Stimulated activated CD4-positive, alpha-beta T cell treated with anti-CD3 and anti-CD28 coated beads, TNF-alpha, amount 100 ng/mL, for 1 hour (primary cell): ENCODE measurements around the gene TTC39A.

Experiments
- DNase-seq, 3 donors: peaks; one replicate each; pipeline ENCODE4 v3.0.0-alpha.2; 2020; ENCODE audit warnings: low read depth in 3 of 3, low spot score in 1 of 3

Gene TTC39A

DNA sequence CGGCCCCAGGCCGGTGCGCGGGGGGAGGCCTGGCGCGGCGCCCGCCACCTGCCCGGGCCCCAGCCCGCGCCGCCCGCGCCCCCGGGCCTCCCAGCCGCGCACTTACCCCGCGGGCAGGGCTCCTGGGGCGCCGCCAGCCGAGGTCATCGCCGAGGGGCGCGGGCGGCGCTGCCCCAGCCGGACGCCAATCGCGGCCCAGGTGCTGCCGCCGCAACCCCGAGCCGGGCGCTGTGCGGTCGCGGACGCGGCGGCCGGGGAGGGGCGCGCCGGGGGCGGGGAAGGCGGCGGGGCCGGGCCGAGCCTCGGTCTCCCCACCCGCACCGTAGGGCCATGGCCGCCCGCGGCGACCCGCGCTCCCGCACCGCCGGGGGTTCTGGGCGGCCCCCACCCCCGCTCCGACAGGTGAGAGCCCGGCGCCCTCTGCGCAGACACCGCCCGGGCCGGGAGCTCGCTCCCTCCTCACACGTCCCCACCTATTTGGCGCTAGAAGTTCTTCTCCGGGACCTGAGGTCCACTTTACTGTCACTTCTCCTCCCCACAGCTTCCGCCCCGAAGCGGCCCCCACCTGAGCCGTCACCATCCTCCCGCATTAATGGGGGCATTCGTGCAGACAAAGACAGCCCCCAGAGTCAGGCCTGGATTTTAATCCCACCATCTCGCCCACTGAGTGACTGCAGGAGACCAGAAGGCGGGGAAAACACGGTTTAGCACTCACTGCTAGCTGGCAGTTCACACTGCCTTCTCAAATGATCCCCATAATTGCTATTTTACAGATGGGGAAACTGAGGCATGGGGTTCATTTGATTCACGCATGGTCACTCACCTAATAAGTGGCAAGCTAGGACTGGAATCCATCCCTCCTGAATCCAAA lies at the start of gene TTC39A:
TSS of gene TTC39A (minus strand) at position 232 of the 871 bp plus-strand sequence. CDS start at position 147, 85 bp downstream.
- no peak for DNase-seq

DNA sequence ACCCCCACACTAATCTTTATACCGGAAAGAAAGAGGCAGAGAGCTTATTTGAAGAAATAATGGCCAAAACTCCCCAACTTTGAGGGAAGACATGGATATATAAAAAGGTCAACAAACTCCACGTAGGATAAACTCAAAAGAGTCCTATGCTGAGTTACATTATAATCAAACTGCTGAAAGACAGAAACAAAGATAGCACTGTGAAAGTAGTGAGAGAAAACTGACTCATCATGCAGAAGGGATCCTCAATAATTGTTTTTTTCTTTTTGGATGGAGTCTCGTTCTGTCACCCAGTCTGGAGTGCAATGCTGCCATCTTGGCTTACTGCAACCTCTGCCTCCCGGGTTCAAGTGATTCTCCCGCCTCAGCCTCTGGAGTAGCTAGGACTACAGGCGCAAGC lies 48.5 kb upstream of the TTC39A start:
- DNase-seq = no peak

DNA sequence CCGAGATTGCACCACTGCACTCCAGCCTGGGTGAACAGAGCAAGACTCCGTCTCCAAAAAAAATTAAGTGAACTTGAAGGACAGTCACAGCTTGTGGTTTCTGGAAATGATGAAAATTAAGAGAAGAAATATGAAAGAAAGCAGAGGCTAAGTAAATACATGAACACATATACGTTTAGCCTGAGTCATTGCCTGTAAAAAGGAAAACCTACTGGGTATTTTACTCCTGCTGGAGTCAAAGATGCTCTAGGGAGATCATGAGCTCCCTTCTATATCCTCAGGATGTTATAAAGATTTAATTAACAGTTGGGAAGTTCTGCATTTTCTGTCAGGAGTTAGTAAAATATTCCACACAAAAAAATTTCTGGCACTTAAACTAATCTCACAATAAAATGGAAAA lies 43.5 kb upstream of the TTC39A start:
- DNase-seq = no peak

DNA sequence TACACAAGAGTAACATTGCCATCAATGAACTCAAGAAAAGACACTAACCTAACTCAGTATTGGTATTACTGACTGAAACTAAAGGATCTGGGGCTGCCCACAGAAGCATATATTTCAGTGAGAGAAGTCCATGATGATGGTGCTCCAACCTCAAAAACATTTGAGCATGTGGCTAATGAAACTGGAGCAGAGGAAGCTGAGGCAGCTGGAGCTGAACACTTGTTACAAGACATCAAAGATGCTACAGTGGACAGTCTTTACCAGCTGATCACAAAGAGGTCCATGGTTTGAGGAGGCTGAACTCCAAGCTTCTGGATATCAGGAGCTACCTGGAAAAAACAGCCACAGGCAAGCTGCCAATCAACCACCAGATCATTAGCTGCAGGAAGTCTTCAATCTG lies 42.2 kb upstream of the TTC39A start:
- no peak for DNase-seq

DNA sequence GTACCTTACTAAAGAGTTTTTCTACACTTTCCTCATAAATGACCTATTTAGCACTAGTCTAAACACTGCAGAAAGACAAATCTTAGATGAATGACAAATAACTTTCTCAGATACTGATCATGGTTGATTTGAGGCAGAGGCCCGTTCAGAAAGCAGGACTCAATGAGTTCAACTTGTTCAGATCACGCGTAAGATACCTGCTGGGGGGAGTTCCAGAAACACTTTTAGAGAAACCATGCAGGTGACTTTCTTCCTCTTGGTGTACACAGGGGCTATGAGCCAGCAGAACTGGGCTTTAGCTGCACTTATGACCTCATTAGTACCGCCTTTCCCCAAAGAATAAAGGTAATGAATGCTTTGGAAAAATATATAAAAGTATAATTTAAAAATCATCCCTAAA lies 38.8 kb upstream of the TTC39A start:
- DNase-seq = no peak

DNA sequence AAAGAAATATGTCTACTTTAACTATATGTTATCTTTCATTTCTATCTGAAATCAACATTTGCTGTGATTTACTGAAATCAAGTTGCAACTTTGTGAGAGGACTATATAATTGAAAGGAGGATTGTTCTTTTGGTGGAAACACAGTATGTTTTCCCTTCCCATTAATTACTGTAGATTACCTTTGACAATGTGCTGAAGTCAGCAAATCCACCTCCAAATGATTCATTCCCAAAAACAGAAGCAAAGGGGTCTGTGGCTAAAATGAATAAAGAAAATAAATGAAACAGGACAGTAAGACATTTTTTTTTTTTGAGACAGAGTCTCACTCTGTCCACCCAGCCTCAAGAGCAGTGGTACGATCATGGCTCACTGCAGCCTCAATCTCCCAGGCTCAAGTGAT lies 35.4 kb upstream of the TTC39A start:
- no peak for DNase-seq

DNA sequence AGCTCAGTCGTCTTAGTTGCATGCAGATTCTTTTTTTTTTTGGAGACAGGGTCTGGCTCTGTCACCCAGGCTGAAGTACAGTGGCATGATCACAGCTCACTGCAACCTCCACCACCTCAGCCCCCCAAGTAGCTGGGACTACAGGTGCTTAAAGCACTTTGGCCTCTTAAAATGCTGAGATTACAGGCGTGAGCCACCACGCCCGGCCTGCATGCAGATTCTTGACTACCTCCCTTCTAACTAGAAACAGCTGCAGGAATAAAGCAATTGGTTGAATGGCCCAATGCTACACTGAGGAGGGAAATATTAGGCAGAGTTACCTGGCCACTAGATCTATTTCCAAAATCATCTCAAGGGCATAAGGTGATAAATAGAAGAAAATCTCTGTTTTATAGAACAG lies 29.5 kb upstream of the TTC39A start:
- DNase-seq = no peak

DNA sequence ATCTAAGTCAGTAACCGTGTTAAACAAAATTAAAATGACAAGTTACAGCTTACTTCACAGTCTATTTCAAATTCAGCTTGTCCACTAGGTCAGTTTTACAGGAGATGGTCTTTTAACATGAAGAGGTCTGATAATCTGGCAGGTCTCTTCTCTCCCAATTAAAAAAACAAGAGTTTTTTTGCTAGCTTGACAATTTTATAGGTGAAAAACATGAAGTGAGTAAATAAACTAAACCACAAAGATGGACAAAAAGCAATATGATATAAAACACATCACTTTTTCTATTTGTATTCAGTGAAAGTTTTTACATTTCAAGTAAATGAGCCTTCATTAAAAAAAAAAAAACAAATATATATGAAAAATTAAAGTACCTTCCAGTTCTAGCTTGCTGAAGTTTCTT lies 25.0 kb upstream of the TTC39A start:
- no peak for DNase-seq

DNA sequence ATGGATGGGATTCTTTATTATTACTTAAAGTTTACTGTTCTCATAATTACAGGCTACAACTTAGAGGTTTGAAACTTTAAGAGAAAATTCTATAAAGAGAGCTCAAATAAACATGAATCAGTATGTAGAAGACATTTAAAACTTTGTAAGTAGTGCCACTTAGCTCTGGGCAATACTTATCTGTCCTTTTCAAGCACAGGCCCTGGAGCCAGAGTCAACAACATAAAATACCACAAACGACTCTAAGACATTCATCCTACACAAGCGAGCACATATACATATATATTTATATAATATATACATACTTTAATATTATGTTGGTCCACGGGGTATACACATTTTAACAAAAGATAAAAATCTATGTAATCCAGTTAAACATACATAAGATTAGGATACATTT lies 24.1 kb upstream of the TTC39A start:
- no peak for DNase-seq

DNA sequence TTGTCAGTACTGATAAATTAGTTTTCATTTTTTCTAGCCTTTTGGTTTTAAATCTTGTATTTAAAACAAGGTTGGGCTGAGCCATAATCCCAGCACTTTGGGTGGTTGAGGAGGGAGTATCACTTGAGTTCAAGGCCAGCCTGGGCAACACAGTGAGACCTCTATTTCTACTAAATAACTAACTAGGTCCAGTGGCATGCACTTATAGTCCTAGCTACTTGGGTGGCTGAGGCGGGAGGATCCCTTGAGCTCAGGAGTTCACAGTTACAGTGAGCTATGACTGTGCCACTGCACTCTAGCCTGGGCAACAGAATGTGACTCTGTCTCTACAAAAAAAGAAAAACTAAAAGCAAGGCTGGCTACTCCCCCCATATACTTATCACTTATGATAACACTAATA lies 21.5 kb upstream of the TTC39A start:
- DNase-seq = no peak

DNA sequence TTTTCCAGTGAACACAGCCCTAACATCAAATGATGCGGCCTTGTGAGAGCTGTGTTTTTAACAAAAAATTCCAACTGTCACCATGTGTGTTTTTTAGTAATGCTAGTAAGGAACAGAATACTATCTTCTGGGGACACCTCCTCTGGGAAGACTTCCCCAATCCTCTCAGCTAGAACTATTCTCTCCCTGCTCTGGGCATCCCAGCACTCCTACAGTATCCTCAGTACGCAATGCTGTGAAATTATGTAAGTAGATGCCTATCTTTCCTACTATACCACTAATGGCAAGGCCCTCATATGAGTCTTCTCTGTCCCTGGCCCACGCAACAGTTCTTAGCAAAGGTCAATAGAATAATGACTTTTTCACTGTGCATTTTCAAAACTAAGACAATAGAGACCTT lies 19.5 kb upstream of the TTC39A start:
- DNase-seq = no peak

DNA sequence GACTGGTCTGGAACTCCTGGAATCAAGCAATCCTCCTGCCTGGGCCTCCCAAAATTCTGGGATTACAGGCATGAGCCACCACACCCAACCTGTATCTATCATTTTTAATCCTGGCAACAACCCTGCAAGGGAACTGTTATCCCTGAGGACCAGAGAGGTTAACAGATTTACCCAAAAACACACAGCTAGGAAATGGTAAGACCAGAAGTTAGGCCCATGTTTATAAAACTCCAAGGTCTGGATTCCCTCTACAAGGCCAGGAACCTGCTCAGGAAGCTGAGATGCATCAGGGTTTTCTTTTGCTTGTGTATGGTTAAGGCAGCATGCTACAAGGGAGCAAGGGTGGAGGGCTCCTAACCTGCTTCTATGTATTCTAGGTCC lies 17.8 kb upstream of the TTC39A start:
- no peak for DNase-seq

DNA sequence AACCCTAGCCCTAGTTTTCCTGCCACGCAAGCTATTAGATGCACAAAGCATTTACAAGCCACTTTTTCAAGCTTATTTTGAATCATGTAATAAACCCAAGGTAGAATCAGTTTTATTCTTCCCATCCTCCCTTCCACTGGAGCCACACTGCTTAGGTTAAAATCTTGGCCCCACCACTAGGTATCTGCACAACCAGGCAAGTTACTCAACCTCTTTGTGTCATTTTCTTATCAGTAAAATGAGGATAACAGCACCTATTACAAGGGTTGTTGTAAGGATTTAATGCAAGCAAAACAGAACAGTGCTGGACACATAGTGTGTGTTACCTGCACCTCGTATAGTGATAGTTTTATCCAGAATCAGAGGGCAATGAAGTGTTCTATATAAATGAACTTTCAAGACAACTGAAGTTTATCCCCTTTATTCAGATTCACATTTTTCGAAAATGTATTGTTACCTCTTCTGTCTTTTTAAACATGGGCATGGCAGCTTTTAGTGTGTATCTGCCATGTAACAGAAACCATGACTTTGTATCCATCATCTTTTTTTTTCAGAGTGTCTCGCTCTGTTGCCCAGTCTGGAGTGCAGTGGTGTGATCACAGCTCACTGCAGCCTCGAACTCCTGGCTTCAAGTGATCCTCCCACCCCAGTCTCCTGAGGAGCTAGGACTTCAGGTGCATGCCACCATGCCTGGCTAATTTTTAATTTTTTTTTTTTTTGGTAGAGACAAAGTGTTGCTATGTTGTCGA lies 17.2 kb upstream of the TTC39A start:
- no peak for DNase-seq

DNA sequence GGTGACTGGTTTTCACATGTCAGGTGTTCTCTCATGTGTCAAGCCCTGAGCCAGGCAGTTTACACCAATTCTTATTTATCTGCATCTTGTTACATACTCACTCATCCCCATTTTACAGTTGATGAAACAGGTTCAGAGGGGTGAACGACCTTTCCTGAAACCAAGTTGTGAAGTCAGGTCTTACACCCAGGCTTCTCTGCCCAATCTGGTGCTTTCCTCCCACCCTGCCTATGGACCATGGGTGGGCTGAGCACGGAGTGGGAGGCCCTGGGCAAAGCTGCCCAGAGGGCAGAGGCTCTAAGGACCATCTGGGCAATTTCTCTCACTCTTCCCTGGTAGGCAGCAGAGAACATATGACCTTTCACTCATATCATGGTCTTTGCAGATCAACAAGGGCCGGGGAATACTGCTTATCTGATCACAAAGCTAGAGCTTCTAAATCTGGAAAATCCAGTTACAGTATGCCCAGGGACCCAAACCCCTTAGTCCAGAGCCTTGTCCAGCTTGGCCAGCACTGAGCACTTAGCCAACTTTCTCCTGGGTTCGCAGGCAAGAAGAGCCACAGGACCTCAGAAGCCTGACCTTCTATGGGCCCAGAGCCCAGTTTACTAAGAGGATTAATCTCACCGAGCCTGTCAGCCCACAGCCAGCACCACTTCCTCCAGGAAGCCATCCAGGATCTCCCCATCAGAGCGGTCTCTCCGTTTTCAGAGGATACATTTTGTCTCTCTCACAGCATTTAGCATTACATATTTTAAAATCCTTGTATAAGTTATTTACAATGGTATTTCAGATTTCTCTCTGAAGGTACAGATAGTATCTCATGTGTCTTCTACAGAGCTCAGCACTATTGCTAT lies 16.0 kb upstream of the TTC39A start:
- no peak for DNase-seq

DNA sequence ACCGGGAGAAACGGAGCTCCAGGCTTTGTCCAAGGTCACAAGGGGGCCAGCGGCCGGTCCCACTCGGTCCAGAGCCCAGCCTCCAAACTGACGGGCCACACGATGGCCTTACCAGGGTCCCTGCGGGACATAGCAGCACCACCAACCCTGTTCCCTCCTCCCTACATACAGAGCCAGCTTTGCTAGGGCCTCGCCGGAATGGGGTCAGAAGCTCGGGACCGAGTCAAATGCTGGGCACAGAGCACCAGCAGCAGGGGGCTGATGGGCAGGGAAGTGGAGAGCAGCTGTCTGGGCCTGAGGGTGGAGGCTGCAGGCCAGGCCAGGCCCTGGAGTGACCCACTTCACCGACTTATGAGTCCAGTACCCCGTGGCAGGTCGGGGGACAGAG lies 14.9 kb upstream of the TTC39A start:
- no peak for DNase-seq

DNA sequence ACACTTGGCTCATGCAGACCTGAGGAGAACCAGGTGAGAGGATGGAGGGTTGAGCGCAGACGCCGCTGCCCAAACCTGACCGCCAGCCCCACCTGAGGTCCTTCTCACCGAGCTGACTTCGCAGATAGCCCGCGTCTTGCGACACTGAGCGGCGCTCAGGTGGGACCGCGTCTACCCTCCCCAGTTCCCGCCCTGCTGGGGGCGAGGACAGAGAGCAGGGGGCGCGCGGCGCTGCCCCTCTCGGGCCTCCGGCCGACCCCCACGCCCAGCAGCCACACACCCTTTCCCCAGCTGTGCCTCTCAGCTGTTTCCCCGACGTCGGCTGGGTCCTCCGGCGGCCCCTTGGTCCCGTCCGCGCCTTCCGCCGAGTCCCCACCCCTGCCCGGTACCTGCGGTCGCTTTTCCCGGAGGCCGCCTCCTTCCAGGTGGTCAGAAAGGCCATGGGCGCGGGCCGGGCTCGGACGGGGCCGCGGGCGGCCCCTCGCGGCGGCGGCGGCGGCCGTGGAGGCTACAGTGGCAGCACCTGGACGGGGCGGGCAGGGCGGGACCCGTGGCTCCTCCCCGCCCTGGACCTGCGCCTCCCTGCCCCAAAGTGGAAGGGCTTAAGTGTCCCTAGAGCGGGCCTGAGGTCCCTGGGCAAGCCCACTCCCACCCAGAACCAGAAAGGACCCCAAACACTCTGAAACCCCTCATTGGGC lies 14.4 kb upstream of the TTC39A start:
- no peak for DNase-seq

DNA sequence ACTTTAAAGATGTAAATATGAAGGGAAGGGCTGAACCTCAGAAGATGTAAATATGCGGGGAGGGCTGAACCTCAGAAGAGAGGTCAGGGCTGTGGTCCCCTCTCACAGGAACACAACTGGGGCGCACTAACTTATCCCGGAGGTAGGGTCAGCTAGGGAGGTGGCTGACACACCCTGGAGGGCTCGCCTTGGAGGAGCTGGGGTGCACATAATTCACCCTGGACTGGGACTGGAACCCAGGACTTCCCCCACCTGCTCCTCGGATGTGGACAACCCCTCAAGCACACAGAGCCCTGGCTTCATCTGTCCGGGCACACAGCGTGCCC lies 13.9 kb upstream of the TTC39A start:
- no peak for DNase-seq

DNA sequence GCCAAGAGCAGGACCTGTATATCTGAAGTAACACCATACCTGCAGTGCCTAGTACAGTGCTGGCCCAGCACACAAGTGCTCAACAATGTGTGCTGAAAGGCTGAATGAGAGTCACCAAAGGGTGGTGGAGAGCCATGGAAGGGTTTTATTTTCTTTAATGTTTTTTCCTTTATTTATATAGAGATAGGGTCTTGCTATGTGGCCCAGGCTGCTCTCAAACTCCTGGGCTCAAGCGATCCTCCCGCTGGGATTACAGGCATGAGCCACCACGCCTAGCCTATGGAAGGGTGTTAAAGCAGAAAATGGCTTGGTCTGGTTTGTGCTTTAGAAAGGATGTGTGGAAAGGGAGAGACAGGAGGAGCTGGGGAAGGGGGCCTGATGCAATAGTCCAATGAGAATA lies 13.3 kb upstream of the TTC39A start:
- no peak for DNase-seq

DNA sequence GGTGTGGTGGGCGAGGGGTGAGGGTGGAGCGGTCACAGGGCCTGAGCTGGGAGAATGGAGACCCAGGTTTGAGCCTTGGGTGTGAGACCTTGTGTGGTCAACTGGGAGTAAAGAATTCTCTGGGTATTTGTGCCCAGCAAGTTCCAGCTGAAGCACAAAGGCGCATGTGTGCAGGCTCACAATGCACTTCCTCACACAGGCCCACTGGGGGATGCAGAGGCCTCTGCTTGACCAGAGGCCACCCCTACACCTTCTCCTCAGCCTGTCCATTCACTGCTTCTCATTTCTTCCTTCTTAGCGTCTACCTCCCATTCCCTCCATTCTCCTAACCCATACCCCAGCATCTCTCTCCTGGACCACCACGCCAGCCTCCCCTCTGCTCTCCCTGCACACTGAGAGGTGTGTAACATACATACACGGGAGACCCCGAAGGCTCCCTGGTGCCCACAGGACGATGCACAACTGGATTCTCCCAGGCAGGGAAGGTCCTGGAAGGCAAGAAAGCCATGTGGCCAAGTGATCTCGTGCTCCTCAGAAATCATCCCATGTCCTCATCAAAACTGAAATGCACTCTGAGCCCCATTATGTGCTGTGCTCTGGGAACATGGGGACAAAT lies 12.3 kb upstream of the TTC39A start:
- no peak for DNase-seq

DNA sequence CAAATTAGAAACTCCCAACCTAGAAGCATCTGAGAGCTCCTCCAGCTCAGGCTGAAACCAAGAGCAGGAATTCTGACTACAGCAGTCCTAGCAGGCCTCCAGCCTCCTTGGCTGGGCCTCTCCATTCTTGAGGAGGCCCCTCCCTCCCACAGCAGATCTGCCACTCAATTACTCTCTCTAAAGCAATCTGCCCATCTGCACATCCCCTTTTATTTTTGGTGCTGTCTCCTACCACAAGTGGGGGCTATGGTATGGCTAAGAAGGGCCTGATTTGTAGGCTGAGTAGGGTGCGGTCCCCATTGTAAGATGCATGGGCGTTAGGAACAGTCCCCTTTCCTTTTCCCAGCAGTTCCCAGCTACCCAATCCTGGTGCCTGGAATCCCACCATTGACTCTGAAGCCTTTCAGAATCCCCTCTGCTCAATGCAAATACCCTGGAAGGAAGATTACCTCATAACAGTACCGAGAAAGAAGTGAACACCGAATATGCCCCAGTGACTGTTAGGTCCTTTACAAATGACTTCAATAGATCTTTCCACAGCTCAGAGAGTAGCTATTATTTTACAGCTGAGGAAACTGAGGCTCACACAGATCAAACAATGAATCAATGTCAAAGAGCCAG lies 11.6 kb upstream of the TTC39A start:
- no peak for DNase-seq
